Peyer's patch (tissue), 4 donors: ENCODE results near the gene APH1A. TPM values are rescaled to one million over a fixed set of nuclear protein-coding genes. Genes with fewer than 3 reads are reported as not detected.

Experiments used
- DNase-seq, 3 donors: peaks; one replicate each; pipeline ENCODE4 v3.0.0-alpha.2; 2017 to 2019
- H3K27ac ChIP-seq, 4 donors: fragments of 200-600 bp; sonication (generic); one replicate each; pipeline ENCODE4 v1.5.1; 2016 to 2019
- H3K27me3 ChIP-seq, 2 donors: fragments of 200-600 bp; sonication (generic); one replicate each; pipeline ENCODE4 v1.5.1; 2019
- H3K36me3 ChIP-seq, 3 donors: fragments of 200-600 bp; sonication (generic); one replicate each; pipeline ENCODE4 v1.5.1; 2016 to 2019
- H3K4me1 ChIP-seq, 4 donors: fragments of 200-600 bp; sonication (generic); one replicate each; pipeline ENCODE4 v1.5.1; 2016 to 2019
- H3K4me3 ChIP-seq, 4 donors: fragments of 200-600 bp; sonication (generic); 1 replicate in 3 of 4; 2 replicates in 1 of 4; pipeline ENCODE4 v1.5.1; 2016 to 2019; ENCODE audit warnings: mild to moderate bottlenecking in 1 of 4
- H3K9me3 ChIP-seq, 4 donors: fragments of 200-600 bp; sonication (generic); one replicate each; pipeline ENCODE4 v1.5.1; 2016 to 2019; ENCODE audit warnings: mild to moderate bottlenecking in 1 of 4
- CTCF ChIP-seq, 6 experiments: fragments of 450-650 bp in 4 of 6; fragments of 200-600 bp in 2 of 6; sonication (generic) in 1 of 6; IDR thresholded peaks; one replicate each; pipeline ENCODE4 v1.5.1; 2017 to 2019; ENCODE audit warnings: antibody characterized with exemption in 6 of 6, mild to moderate bottlenecking in 3 of 6, moderate library complexity in 1 of 6
- POLR2A ChIP-seq, 2 donors: fragments of 450-650 bp; IDR thresholded peaks; one replicate each; pipeline ENCODE4 v1.5.1; 2017; ENCODE audit warnings: antibody characterized with exemption in 2 of 2, mild to moderate bottlenecking in 2 of 2, moderate library complexity in 2 of 2
- total RNA-seq, 4 donors: library from RNA; depleted of rRNA; stranded (reverse); fragments of >200 nt; gene quantifications; one replicate each; pipeline ENCODE4 v1.1.0, GENCODE V29; 2016

The APH1A gene
- total RNA-seq, 4 donors from 2014 or later: 78.4 to 106 (median 99.3) TPM

- peak overlapping the region in 3 of 4 donors; percentile 22 to 86 (median 58) for H3K27ac ChIP-seq
Observed at GRCh38 chr1:150280138-150280707, 11.4 kb upstream of the APH1A start.

GRCh38 chr1:150273311-150273710 lies 4.5 kb upstream of the APH1A start:
- peaks cover 0 to 11% (median 2%) of the 10 kb centered on the region in 4 donors for H3K4me1 ChIP-seq
- no peak for DNase-seq
- H3K27ac ChIP-seq: peak overlapping the region in 2 of 4 donors; percentile 6 to 14
- H3K36me3 ChIP-seq: no peaks in the 10 kb centered on the region
- H3K9me3 ChIP-seq: no peaks in the 10 kb centered on the region
- TF ChIP-seq CTCF (IDR thresholded peaks at IDR 0.05) (no peak), POLR2A (IDR thresholded peaks at IDR 0.05) (no peak)
- no peak overlapping the region for H3K4me3 ChIP-seq
- no peaks in the 10 kb centered on the region for H3K27me3 ChIP-seq

More at GRCh38 chr1:150280138-150280707, 11.4 kb upstream of the APH1A start:
- H3K4me1 ChIP-seq: peaks cover 0 to 23% (median 4%) of the 10 kb centered on the region in 4 donors
- H3K4me3 ChIP-seq: peak overlapping the region in 1 of 4 donors; percentile 51
- H3K36me3 ChIP-seq: no peaks in the 10 kb centered on the region
- H3K9me3 ChIP-seq: no peaks in the 10 kb centered on the region
- H3K27me3 ChIP-seq: no peaks in the 10 kb centered on the region
- DNase-seq: peak in 2 of 3 donors; percentile 74 to 85
- TF ChIP-seq CTCF (IDR thresholded peaks at IDR 0.05): peak in 3 of 6 experiments; percentile 19 to 39 (median 31)
- TF ChIP-seq POLR2A (IDR thresholded peaks at IDR 0.05): peak in 1 of 2 donors; percentile 53

DNA sequence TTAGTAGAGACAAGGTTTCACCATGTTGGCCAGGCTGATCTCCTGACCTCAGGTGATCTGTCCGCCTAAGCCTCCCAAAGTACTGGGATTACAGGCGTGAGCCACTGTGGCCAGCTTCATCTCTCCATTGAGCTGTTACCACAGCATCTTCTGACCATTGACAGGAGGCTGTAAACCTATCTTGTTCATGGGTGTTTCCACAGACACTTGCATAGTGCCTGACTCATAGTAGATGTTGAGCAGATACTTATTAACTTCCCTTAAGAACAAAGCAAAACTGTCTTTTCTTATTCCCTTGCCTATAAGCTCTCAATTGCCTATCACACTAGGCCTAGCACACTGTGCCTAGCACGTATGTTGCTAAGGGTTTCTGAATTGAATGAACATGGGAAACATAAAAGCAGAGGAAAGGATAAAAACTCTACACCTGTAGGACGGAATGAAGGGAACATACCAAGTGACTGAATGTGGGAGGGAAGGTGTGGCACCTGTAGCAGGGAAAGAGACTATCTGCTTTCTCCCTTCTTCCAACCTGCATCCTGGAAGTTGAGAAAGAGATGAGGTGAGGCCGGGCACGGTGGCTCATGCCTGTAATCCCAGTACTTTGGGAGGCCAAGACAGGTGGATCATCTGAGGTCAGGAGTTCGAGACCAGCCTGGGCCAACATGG lies 2.6 kb upstream of the APH1A start:
- H3K27me3 ChIP-seq: no peaks in the 10 kb centered on the region
- DNase-seq: no peak
- TF ChIP-seq POLR2A (IDR thresholded peaks at IDR 0.05): no peak
- H3K27ac ChIP-seq: peak overlapping the region in 1 of 4 donors; percentile 26
- peaks cover 0 to 26% (median 10%) of the 10 kb centered on the region in 4 donors for H3K4me1 ChIP-seq
- H3K9me3 ChIP-seq: no peaks in the 10 kb centered on the region
- peaks cover 0 to 11% (median 0%) of the 10 kb centered on the region in 3 donors for H3K36me3 ChIP-seq
- no peak overlapping the region for H3K4me3 ChIP-seq

DNA sequence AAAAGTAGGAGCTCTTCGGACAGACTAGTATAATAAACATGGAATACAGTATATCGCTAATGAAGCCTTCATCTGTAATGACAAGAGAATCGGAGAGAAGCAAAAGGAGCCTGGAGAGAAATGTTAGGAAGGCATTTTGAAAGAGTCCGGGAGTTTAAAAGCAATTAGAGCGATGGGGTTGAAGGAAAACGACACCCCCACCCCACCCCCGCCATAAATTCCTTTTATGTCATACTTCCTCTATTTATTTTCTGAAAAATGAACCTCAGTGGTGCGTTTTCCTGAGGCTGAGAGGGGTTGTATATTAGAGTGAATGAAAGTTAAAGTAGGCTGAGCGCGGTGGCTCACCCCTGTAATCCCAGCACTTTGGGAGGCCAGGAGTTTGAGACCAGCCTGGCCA lies 635 bp upstream of the APH1A start:
- no peaks in the 10 kb centered on the region for H3K9me3 ChIP-seq
- peaks cover 0 to 28% (median 0%) of the 10 kb centered on the region in 3 donors for H3K36me3 ChIP-seq
- TF ChIP-seq CTCF (IDR thresholded peaks at IDR 0.05) (no peak), POLR2A (IDR thresholded peaks at IDR 0.05) (no peak)
- H3K4me3 ChIP-seq: peak overlapping the region; percentile 81 to 97 (median 87)
- peak overlapping the region; percentile 90 to 95 (median 92) for H3K27ac ChIP-seq
- H3K4me1 ChIP-seq: peaks cover 0 to 26% (median 10%) of the 10 kb centered on the region in 4 donors
- no peak for DNase-seq
- H3K27me3 ChIP-seq: no peaks in the 10 kb centered on the region

DNA sequence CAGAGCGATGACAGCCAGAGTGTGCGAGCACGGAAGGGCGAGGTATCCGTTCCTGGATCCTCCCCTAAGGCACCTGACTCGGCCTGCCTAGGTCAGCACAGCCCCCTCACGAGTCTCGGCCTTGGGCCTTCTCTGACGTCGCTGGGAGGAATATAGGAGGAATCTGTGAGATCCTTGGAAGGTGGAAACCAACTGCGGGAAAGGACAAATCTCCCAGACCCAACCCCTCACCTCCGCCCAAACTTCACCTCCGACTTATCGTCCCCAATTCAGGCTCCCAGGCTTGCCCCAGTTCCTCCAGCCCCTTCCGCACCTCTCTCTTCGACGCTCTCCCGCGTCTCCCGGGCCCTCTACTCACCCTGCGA lies 494 bp downstream of the APH1A start:
- TF ChIP-seq CTCF (IDR thresholded peaks at IDR 0.05) (no peak), POLR2A (IDR thresholded peaks at IDR 0.05) (no peak)
- DNase-seq: peak; percentile 24 to 65 (median 57)
- Histone ChIP-seq H3K4me1 (peaks cover 0 to 26% (median 10%) of the 10 kb centered on the region in 4 donors), H3K9me3 (no peaks in the 10 kb centered on the region), H3K27me3 (no peaks in the 10 kb centered on the region), H3K27ac (peak overlapping the region; percentile 90 to 95 (median 92)), H3K4me3 (peak overlapping the region; percentile 81 to 97 (median 87)), H3K36me3 (peaks cover 0 to 33% (median 0%) of the 10 kb centered on the region in 3 donors)

- H3K9me3 ChIP-seq: no peaks in the 10 kb centered on the region
- no peak for DNase-seq
- TF ChIP-seq CTCF (IDR thresholded peaks at IDR 0.05) (no peak), POLR2A (IDR thresholded peaks at IDR 0.05) (no peak)
- peaks cover 0 to 26% (median 10%) of the 10 kb centered on the region in 4 donors for H3K4me1 ChIP-seq
- peak overlapping the region; percentile 81 to 97 (median 87) for H3K4me3 ChIP-seq
- no peaks in the 10 kb centered on the region for H3K27me3 ChIP-seq
- H3K27ac ChIP-seq: peak overlapping the region; percentile 90 to 95 (median 92)
- peaks cover 0 to 33% (median 0%) of the 10 kb centered on the region in 3 donors for H3K36me3 ChIP-seq
Observed at GRCh38 chr1:150267896-150268295, 920 bp downstream of the APH1A start.
